ENCODE measurements around the gene USP35.
A peak's percentile ranks its signal among the peaks of the same experiment; 100 is the strongest.

USP35 gene

GRCh38 chr11:78196661-78197091, 8.0 kb downstream of the USP35 start:
- no peak for DNase-seq (ENCODE audit: low read depth)

GRCh38 chr11:78197816-78198215, 9.1 kb downstream of the USP35 start:
- no peak for DNase-seq (ENCODE audit: low read depth)

- DNase-seq (ENCODE audit: low read depth) = no peak
Measured at GRCh38 chr11:78199015-78199652, 10.4 kb downstream of the USP35 start.

- DNase-seq (ENCODE audit: low read depth) = no peak
Measured at GRCh38 chr11:78199653-78200015, 10.9 kb downstream of the USP35 start.

- DNase-seq (ENCODE audit: low read depth) = no peak
Measured at GRCh38 chr11:78200061-78200460, 11.3 kb downstream of the USP35 start.

GRCh38 chr11:78200553-78200952, 11.8 kb downstream of the USP35 start:
- DNase-seq (ENCODE audit: low read depth) = no peak

GRCh38 chr11:78201096-78201818, 12.5 kb downstream of the USP35 start:
- DNase-seq (ENCODE audit: low read depth) = no peak

GRCh38 chr11:78202733-78203167, 14.0 kb downstream of the USP35 start:
- peak; percentile 40 for DNase-seq (ENCODE audit: low read depth)

- peak; percentile 35 for DNase-seq (ENCODE audit: low read depth)
Measured at GRCh38 chr11:78203184-78203583, 14.5 kb downstream of the USP35 start.

- DNase-seq (ENCODE audit: low read depth) = no peak
Measured at GRCh38 chr11:78205256-78205655, 16.5 kb downstream of the USP35 start.

GRCh38 chr11:78205691-78206090, 17.0 kb downstream of the USP35 start:
- DNase-seq (ENCODE audit: low read depth) = no peak

GRCh38 chr11:78207532-78208256, 19.0 kb downstream of the USP35 start:
- DNase-seq (ENCODE audit: low read depth) = no peak

GRCh38 chr11:78208257-78209165, 19.8 kb downstream of the USP35 start:
- DNase-seq (ENCODE audit: low read depth) = no peak

GRCh38 chr11:78209478-78209877, 20.8 kb downstream of the USP35 start:
- no peak for DNase-seq (ENCODE audit: low read depth)

GRCh38 chr11:78210000-78210608, 21.4 kb downstream of the USP35 start:
- no peak for DNase-seq (ENCODE audit: low read depth)

- no peak for DNase-seq (ENCODE audit: low read depth)
Measured at GRCh38 chr11:78211565-78211964, 22.8 kb downstream of the USP35 start.

- no peak for DNase-seq (ENCODE audit: low read depth)
Measured at GRCh38 chr11:78212586-78213371, 24.1 kb downstream of the USP35 start.

GRCh38 chr11:78213526-78214330, 25.0 kb downstream of the USP35 start:
- DNase-seq (ENCODE audit: low read depth) = no peak

- DNase-seq (ENCODE audit: low read depth) = no peak
Measured at GRCh38 chr11:78214331-78215194, 25.8 kb downstream of the USP35 start.

All from activated T-helper 1 cell treated with Interleukin-2 at 50 U/mL for 16 hours (primary cell).